ENCODE results near the gene ALDH1A3. TPM values are rescaled to one million over a fixed set of nuclear protein-coding genes. Genes with fewer than 3 reads are reported as not detected.

The ALDH1A3 gene
- total and polyA plus RNA-seq, 4 donors: 0.79 to 8.4 (median 1.4) TPM

DNA sequence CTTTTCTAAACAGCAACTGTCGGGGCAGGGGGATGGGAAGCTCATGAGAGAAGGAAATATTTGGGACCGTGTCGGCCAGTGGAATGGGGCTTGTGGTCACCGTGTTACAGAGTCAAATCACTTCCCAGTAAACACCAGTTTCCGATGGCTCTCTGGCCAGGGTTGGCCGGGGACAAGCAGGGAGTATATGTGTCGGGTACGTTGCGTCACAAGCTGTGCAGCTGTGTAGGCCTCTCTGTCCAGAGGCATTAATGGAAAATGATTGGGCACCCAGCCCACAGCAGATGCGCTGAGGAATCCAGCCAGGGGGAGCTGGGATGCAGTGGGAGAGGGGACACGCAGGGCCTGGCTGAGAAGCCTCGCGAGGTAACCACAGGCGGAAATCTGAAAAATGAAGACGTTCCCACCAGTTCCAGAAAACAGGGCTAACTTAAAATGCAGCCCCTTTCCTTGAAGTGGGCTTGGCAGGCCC is 15.8 kb upstream of the ALDH1A3 start:
- Histone ChIP-seq H3K4me1 (ENCODE audit: control insufficient read depth in 4 of 4, insufficient read depth in 4 of 4, low read length in 3 of 4) (no peaks in the 10 kb centered on the region), H3K9me3 (ENCODE audit: control insufficient read depth in 4 of 4, low read length in 3 of 4) (peaks cover 0 to 15% (median 2%) of the 10 kb centered on the region in 4 donors), H3K27me3 (ENCODE audit: control insufficient read depth in 4 of 4, insufficient read depth in 4 of 4, low read length in 3 of 4) (no peaks in the 10 kb centered on the region), H3K27ac (ENCODE audit: low read depth in 1 of 2, low read length in 2 of 2) (no peak overlapping the region), H3K9ac (ENCODE audit: low read depth in 1 of 2, low read length in 2 of 2) (no peak overlapping the region), H3K36me3 (ENCODE audit: control insufficient read depth in 4 of 4, insufficient read depth in 3 of 4, low read depth in 1 of 4, low read length in 3 of 4) (no peaks in the 10 kb centered on the region), H3K4me3 (ENCODE audit: low read depth in 1 of 3, low read length in 3 of 3) (no peak overlapping the region)
- no peak for DNase-seq (ENCODE audit: low spot score)
- WGBS: 76% methylated on average over 15 of the region's 15 CpGs
- TF ChIP-seq HNF4G (IDR thresholded peaks at IDR 0.05) (no peak), RAD21 (IDR thresholded peaks at IDR 0.05) (no peak), SP1 (IDR thresholded peaks at IDR 0.05) (no peak), GABPA (IDR thresholded peaks at IDR 0.05 in 1 of 2, conservative IDR thresholded peaks at IDR 0.05 in 1 of 2) (no peak), HNF4A (conservative IDR thresholded peaks at IDR 0.05) (no peak), YY1 (IDR thresholded peaks at IDR 0.05) (no peak), RXRA (IDR thresholded peaks at IDR 0.05) (no peak), TAF1 (conservative IDR thresholded peaks at IDR 0.05) (no peak), NR2F2 (IDR thresholded peaks at IDR 0.05) (no peak), FOXA2 (IDR thresholded peaks at IDR 0.05) (no peak), FOXA1 (IDR thresholded peaks at IDR 0.05) (no peak)
- TF ChIP-seq, protein P1, sequence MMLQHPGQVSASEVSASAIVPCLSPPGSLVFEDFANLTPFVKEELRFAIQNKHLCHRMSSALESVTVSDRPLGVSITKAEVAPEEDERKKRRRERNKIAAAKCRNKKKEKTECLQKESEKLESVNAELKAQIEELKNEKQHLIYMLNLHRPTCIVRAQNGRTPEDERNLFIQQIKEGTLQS (IDR thresholded peaks at IDR 0.05): no peak
- TF ChIP-seq, protein P2, sequence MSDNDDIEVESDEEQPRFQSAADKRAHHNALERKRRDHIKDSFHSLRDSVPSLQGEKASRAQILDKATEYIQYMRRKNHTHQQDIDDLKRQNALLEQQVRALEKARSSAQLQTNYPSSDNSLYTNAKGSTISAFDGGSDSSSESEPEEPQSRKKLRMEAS (IDR thresholded peaks at IDR 0.05): no peak
- TF ChIP-seq, protein P3, sequence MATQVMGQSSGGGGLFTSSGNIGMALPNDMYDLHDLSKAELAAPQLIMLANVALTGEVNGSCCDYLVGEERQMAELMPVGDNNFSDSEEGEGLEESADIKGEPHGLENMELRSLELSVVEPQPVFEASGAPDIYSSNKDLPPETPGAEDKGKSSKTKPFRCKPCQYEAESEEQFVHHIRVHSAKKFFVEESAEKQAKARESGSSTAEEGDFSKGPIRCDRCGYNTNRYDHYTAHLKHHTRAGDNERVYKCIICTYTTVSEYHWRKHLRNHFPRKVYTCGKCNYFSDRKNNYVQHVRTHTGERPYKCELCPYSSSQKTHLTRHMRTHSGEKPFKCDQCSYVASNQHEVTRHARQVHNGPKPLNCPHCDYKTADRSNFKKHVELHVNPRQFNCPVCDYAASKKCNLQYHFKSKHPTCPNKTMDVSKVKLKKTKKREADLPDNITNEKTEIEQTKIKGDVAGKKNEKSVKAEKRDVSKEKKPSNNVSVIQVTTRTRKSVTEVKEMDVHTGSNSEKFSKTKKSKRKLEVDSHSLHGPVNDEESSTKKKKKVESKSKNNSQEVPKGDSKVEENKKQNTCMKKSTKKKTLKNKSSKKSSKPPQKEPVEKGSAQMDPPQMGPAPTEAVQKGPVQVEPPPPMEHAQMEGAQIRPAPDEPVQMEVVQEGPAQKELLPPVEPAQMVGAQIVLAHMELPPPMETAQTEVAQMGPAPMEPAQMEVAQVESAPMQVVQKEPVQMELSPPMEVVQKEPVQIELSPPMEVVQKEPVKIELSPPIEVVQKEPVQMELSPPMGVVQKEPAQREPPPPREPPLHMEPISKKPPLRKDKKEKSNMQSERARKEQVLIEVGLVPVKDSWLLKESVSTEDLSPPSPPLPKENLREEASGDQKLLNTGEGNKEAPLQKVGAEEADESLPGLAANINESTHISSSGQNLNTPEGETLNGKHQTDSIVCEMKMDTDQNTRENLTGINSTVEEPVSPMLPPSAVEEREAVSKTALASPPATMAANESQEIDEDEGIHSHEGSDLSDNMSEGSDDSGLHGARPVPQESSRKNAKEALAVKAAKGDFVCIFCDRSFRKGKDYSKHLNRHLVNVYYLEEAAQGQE (IDR thresholded peaks at IDR 0.05): no peak
- TF ChIP-seq, protein P4, sequence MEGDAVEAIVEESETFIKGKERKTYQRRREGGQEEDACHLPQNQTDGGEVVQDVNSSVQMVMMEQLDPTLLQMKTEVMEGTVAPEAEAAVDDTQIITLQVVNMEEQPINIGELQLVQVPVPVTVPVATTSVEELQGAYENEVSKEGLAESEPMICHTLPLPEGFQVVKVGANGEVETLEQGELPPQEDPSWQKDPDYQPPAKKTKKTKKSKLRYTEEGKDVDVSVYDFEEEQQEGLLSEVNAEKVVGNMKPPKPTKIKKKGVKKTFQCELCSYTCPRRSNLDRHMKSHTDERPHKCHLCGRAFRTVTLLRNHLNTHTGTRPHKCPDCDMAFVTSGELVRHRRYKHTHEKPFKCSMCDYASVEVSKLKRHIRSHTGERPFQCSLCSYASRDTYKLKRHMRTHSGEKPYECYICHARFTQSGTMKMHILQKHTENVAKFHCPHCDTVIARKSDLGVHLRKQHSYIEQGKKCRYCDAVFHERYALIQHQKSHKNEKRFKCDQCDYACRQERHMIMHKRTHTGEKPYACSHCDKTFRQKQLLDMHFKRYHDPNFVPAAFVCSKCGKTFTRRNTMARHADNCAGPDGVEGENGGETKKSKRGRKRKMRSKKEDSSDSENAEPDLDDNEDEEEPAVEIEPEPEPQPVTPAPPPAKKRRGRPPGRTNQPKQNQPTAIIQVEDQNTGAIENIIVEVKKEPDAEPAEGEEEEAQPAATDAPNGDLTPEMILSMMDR (IDR thresholded peaks at IDR 0.05; ENCODE audit: low read depth, low read length, missing input control): no peak

DNA sequence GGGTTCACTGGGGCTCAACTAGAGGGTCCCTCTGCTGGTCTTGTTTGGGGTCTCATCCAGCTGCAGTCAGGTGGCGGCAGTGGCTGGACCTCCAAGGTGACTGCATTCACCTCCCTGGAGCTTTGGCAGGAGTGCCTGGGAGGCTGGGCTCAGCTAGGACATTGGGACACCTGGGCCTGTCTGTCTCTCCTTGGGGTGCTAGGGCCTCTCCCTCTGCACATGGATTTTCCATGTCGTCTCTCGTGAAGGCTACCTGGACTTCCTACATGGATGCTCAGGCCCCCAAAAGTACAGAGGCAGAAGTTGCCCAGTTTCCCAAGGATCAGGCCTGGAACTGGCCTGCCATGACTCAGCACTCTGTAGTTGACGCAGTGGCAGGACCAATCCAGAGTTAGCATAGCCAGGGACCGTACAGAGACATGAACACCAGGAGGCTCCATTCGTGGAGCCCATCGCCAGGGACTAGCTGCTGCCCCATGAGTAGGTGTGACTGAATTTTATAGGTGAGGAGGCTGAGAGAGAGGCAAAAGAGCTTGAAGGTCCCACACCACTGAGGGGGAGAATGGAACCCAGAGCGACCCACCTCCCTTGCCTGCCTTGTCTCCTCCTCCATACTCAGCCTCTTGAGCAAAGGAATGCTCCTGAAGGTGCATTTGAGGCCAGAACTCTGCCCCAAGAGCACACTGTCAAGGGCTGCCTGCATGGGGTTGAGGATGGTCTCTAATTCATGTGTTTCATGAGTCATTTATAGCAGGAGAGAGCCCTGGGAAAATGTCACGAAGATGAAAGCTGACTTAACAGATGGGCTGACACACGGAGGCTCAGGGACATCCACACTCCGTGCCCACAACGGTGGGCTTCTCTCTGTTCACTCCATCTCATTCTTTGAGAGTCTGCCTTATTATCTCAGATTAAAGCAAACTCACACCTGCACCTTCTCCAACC is 13.0 kb upstream of the ALDH1A3 start:
- H3K9me3 ChIP-seq (ENCODE audit: control insufficient read depth in 4 of 4, low read length in 3 of 4): peaks cover 0 to 7% (median 0%) of the 10 kb centered on the region in 4 donors
- no peak for DNase-seq (ENCODE audit: low spot score)
- H3K27me3 ChIP-seq (ENCODE audit: control insufficient read depth in 4 of 4, insufficient read depth in 4 of 4, low read length in 3 of 4): peaks cover 0 to 2% (median 0%) of the 10 kb centered on the region in 4 donors
- no peak overlapping the region for H3K9ac ChIP-seq (ENCODE audit: low read depth in 1 of 2, low read length in 2 of 2)
- WGBS: 91% methylated on average over 12 of the region's 12 CpGs
- H3K36me3 ChIP-seq (ENCODE audit: control insufficient read depth in 4 of 4, insufficient read depth in 3 of 4, low read depth in 1 of 4, low read length in 3 of 4): no peaks in the 10 kb centered on the region
- H3K4me1 ChIP-seq (ENCODE audit: control insufficient read depth in 4 of 4, insufficient read depth in 4 of 4, low read length in 3 of 4): no peaks in the 10 kb centered on the region
- TF ChIP-seq, protein P3 (IDR thresholded peaks at IDR 0.05): no peak
- no peak for TF ChIP-seq RAD21 (IDR thresholded peaks at IDR 0.05)
- no peak for TF ChIP-seq EGR1 (IDR thresholded peaks at IDR 0.05; ENCODE audit: low read depth in 2 of 2)
- TF ChIP-seq NR2F2 (IDR thresholded peaks at IDR 0.05): no peak
- TF ChIP-seq, protein P5, sequence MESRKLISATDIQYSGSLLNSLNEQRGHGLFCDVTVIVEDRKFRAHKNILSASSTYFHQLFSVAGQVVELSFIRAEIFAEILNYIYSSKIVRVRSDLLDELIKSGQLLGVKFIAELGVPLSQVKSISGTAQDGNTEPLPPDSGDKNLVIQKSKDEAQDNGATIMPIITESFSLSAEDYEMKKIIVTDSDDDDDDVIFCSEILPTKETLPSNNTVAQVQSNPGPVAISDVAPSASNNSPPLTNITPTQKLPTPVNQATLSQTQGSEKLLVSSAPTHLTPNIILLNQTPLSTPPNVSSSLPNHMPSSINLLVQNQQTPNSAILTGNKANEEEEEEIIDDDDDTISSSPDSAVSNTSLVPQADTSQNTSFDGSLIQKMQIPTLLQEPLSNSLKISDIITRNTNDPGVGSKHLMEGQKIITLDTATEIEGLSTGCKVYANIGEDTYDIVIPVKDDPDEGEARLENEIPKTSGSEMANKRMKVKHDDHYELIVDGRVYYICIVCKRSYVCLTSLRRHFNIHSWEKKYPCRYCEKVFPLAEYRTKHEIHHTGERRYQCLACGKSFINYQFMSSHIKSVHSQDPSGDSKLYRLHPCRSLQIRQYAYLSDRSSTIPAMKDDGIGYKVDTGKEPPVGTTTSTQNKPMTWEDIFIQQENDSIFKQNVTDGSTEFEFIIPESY (IDR thresholded peaks at IDR 0.05): no peak
- TF ChIP-seq HNF4A (conservative IDR thresholded peaks at IDR 0.05): no peak
- H3K27ac ChIP-seq (ENCODE audit: low read depth in 1 of 2, low read length in 2 of 2): no peak overlapping the region
- no peak overlapping the region for H3K4me3 ChIP-seq (ENCODE audit: low read depth in 1 of 3, low read length in 3 of 3)
